H1 (cell line): ENCODE data around the gene ATP2B1. TPM values are rescaled to one million over a fixed set of nuclear protein-coding genes. Genes with fewer than 3 reads are reported as not detected.

Source experiments
- CTCF ChIA-PET: fragments of 300-600 bp; sonication (Branson Sonifier 250); formaldehyde crosslinking; loops from one replicate; lab custom pipeline; 2021; ENCODE audit not compliant: partially characterized antibody; lab: Charles Lee
- POLR2A ChIA-PET: fragments of 300-600 bp; sonication (Branson Sonifier 250); formaldehyde crosslinking; loops from one replicate; lab custom pipeline; 2021; ENCODE audit warnings: inconsistent platforms; ENCODE audit not compliant: partially characterized antibody; lab: Charles Lee
- DNase-seq, 2 experiments: peaks; one replicate each; pipeline versions ENCODE4 v3.0.0 to v3.0.0-alpha.2; 2010 to 2022; ENCODE audit warnings: low spot score in 2 of 2, low read depth in 1 of 2, mixed read lengths in 1 of 2
- FAIRE-seq: peaks from 2 replicates; lab custom pipeline; 2011; peaks lifted over from hg19 to GRCh38; lab: Jason Lieb, UNC
- H2AFZ ChIP-seq: 2 replicates; pipeline ENCODE4 v1.8.1; 2012; ENCODE audit warnings: low read length, inconsistent platforms
- H2AK5ac ChIP-seq: 2 replicates; pipeline ENCODE4 v1.6.1; 2013; ENCODE audit warnings: low read depth, low read length
- H2BK120ac ChIP-seq: replicated peaks from 2 replicates; pipeline ENCODE3; 2013; ENCODE audit warnings: low read depth, low read length, inconsistent platforms
- H2BK12ac ChIP-seq: 2 replicates; pipeline ENCODE4 v1.6.1; 2013; ENCODE audit warnings: low read depth, low read length
- H2BK15ac ChIP-seq: 2 replicates; pipeline ENCODE4 v1.6.1; 2013; ENCODE audit warnings: low read length
- H2BK20ac ChIP-seq: 2 replicates; pipeline ENCODE4 v1.6.1; 2013; ENCODE audit warnings: low read length
- H2BK5ac ChIP-seq: 2 replicates; pipeline ENCODE4 v1.6.1; 2013; ENCODE audit warnings: low read depth, low read length
- H3K14ac ChIP-seq: 2 replicates; pipeline ENCODE4 v1.6.1; 2013; ENCODE audit warnings: inconsistent platforms; ENCODE audit not compliant: insufficient read length
- H3K18ac ChIP-seq: 2 replicates; pipeline ENCODE4 v1.6.1; 2013; ENCODE audit warnings: low read length; ENCODE audit errors: extremely low read depth
- H3K23ac ChIP-seq: 2 replicates; pipeline ENCODE4 v1.6.1; 2013; ENCODE audit warnings: inconsistent platforms; ENCODE audit not compliant: insufficient read length
- H3K23me2 ChIP-seq: 2 replicates; pipeline ENCODE4 v1.6.1; 2013; ENCODE audit warnings: low read depth, low read length
- H3K27ac ChIP-seq: 2 replicates; pipeline ENCODE4 v1.6.1; 2011; ENCODE audit warnings: low read depth, low read length, inconsistent platforms
- H3K27me3 ChIP-seq, 4 experiments: replicated peaks in 1 of 4; 1 replicate in 1 of 4; 2 replicates in 3 of 4; pipeline versions ENCODE4 v1.6.1 to v1.8.1; 2011 to 2013; ENCODE audit warnings: low read length in 3 of 4, mild to moderate bottlenecking in 3 of 4, inconsistent platforms in 2 of 4, mixed read lengths in 2 of 4, moderate library complexity in 1 of 4; ENCODE audit not compliant: control insufficient read depth in 3 of 4, insufficient read depth in 3 of 4; ENCODE audit errors: extremely low read depth in 1 of 4
- H3K36me3 ChIP-seq, 4 experiments: 2 replicates each; pipeline versions ENCODE4 v1.6.1 to v1.8.1; 2011 to 2013; ENCODE audit warnings: mild to moderate bottlenecking in 4 of 4, low read length in 3 of 4, moderate library complexity in 2 of 4, control low read depth in 1 of 4, inconsistent platforms in 1 of 4; ENCODE audit not compliant: insufficient read depth in 4 of 4, control insufficient read depth in 2 of 4
- H3K4ac ChIP-seq: replicated peaks from 2 replicates; pipeline ENCODE3; 2013; ENCODE audit warnings: low read length, low read depth, mixed read lengths, inconsistent platforms; ENCODE audit not compliant: insufficient read length
- H3K4me1 ChIP-seq, 4 experiments: replicated peaks in 1 of 4; 1 replicate in 1 of 4; 2 replicates in 3 of 4; pipeline versions ENCODE4 v1.6.1 to v1.8.1; 2011 to 2013; ENCODE audit warnings: low read length in 3 of 4, inconsistent platforms in 2 of 4, mixed read lengths in 1 of 4; ENCODE audit not compliant: insufficient read depth in 4 of 4, control insufficient read depth in 3 of 4
- H3K4me2 ChIP-seq, 2 experiments: 2 replicates each; pipeline versions ENCODE4 v1.6.1 to v1.8.1; 2011 to 2013; ENCODE audit warnings: low read depth in 2 of 2, low read length in 2 of 2, control low read depth in 1 of 2, inconsistent platforms in 1 of 2, mild to moderate bottlenecking in 1 of 2; ENCODE audit not compliant: insufficient read depth in 1 of 2
- H3K4me3 ChIP-seq, 4 experiments: fragments of 200-600, 300-600 bp in 1 of 4; sonication (generic), shearing (Covaris generic), sonication (Bioruptor Twin) in 1 of 4; 2 replicates each; pipeline versions ENCODE4 v1.5.1 to v1.8.1; 2011 to 2016; ENCODE audit warnings: low read length in 4 of 4, low read depth in 3 of 4, control low read depth in 2 of 4, inconsistent platforms in 2 of 4, mild to moderate bottlenecking in 2 of 4, mixed read lengths in 1 of 4, moderate library complexity in 1 of 4; ENCODE audit not compliant: insufficient read depth in 2 of 4; ENCODE audit errors: extremely low read depth in 1 of 4
- H3K56ac ChIP-seq: replicated peaks from 2 replicates; pipeline ENCODE3; 2013; ENCODE audit warnings: low read depth, mild to moderate bottlenecking, mixed read lengths, low read length, inconsistent platforms; ENCODE audit not compliant: insufficient read length
- H3K79me1 ChIP-seq: 2 replicates; pipeline ENCODE4 v1.6.1; 2013; ENCODE audit warnings: low read depth, low read length, control low read depth
- H3K79me2 ChIP-seq, 2 experiments: 2 replicates each; pipeline versions ENCODE4 v1.6.1 to v1.8.1; 2012 to 2013; ENCODE audit warnings: low read length in 2 of 2, mild to moderate bottlenecking in 2 of 2, inconsistent platforms in 1 of 2; ENCODE audit not compliant: insufficient read depth in 2 of 2, control insufficient read depth in 1 of 2
- H3K9ac ChIP-seq, 4 experiments: replicated peaks in 1 of 4; 1 replicate in 1 of 4; 2 replicates in 3 of 4; pipeline versions ENCODE4 v1.6.1 to v1.8.1; 2011 to 2013; ENCODE audit warnings: low read depth in 3 of 4, low read length in 3 of 4, control low read depth in 2 of 4, mild to moderate bottlenecking in 2 of 4, moderate library complexity in 2 of 4, inconsistent platforms in 1 of 4; ENCODE audit errors: extremely low read depth in 1 of 4
- H3K9me3 ChIP-seq, 2 experiments: 2 replicates each; pipeline versions ENCODE4 v1.6.1 to v1.8.1; 2012 to 2013; ENCODE audit warnings: mild to moderate bottlenecking in 2 of 2, moderate library complexity in 2 of 2, control low read depth in 1 of 2, inconsistent platforms in 1 of 2, low read depth in 1 of 2, low read length in 1 of 2, mixed read lengths in 1 of 2; ENCODE audit not compliant: insufficient read depth in 2 of 2
- H4K20me1 ChIP-seq, 2 experiments: replicated peaks in 1 of 2; 2 replicates each; pipeline versions ENCODE3 to v1.8.1; 2011 to 2013; ENCODE audit warnings: inconsistent platforms in 2 of 2, low read length in 2 of 2, mild to moderate bottlenecking in 1 of 2; ENCODE audit not compliant: insufficient read depth in 2 of 2, control insufficient read depth in 1 of 2
- H4K5ac ChIP-seq: 2 replicates; pipeline ENCODE4 v1.6.1; 2013; ENCODE audit warnings: low read length, low read depth, mixed read lengths, inconsistent platforms; ENCODE audit not compliant: insufficient read length
- H4K8ac ChIP-seq: 2 replicates; pipeline ENCODE4 v1.8.0; 2013; ENCODE audit warnings: mild to moderate bottlenecking, moderate library complexity, low read length, inconsistent platforms; ENCODE audit not compliant: insufficient read depth; ENCODE audit errors: extremely low read depth
- H4K91ac ChIP-seq: replicated peaks from 2 replicates; pipeline ENCODE3; 2013; ENCODE audit warnings: low read length, mixed read lengths, inconsistent platforms; ENCODE audit not compliant: insufficient read length
- HDAC2 ChIP-seq, 2 experiments: fragments of 300-600 bp in 1 of 2; sonication (generic) in 1 of 2; IDR thresholded peaks; 2 replicates each; pipeline ENCODE4 v1.6.1; 2011 to 2012; ENCODE audit warnings: low read depth in 2 of 2, low read length in 2 of 2, mild to moderate bottlenecking in 2 of 2, moderate library complexity in 2 of 2, borderline replicate concordance in 1 of 2, inconsistent platforms in 1 of 2
- RFX5 ChIP-seq: IDR thresholded peaks from 2 replicates; pipeline ENCODE4 v1.6.1; 2011; ENCODE audit warnings: low read depth, low read length, improper control_type of control experiment, borderline replicate concordance
- polyA plus RNA-seq, 7 experiments: library from polyadenylated mRNA; depleted of rRNA in 3 of 7; stranded (reverse) in 5 of 7; unstranded in 2 of 7; fragments of >200 nt in 5 of 7; fragments of 200-250 nt in 2 of 7; gene quantifications; 1 replicate in 5 of 7; 2 replicates in 1 of 7; 4 replicates in 1 of 7; pipeline versions ENCODE4 v1.2.1 to v1.2.3, GENCODE V29; 2011 to 2013; ENCODE audit warnings: missing spikeins in 2 of 7, mixed read lengths in 2 of 7
- total RNA-seq: library from RNA; stranded (reverse); fragmentation: NEBNext Ultra II Directional; extraction: Animal tissue kit (Norgen Biotek cat#: 25700); gene quantifications from 2 replicates; pipeline ENCODE4 v1.2.1, GENCODE V29; 2021

Gene ATP2B1
- total and polyA plus RNA-seq, 2 of the 8 experiments (the other 6 are each of a cell fraction or from before 2014, with no cell fraction given), result 4.3 to 32.0 TPM

- Histone ChIP-seq H4K20me1 (no peaks in the 10 kb centered on the region), H3K14ac (no peak overlapping the region), H2BK120ac (no peak overlapping the region), H4K5ac (no peak overlapping the region), H3K27ac (no peak overlapping the region), H3K4me2 (no peak overlapping the region), H4K91ac (no peak overlapping the region), H2BK12ac (no peak overlapping the region), H3K79me2 (no peaks in the 10 kb centered on the region), H2BK20ac (no peak overlapping the region), H3K56ac (no peak overlapping the region), H2AFZ (no peak overlapping the region), H3K9me3 (no peaks in the 10 kb centered on the region), H3K23ac (no peak overlapping the region), H2BK5ac (no peak overlapping the region), H3K79me1 (no peaks in the 10 kb centered on the region), H2AK5ac (no peak overlapping the region), H3K9ac (no peak overlapping the region), H3K4me3 (no peak overlapping the region), H3K36me3 (peaks cover 0 to 6% (median 3%) of the 10 kb centered on the region in 4 experiments; a peak in 3 of 8 replicates), H3K18ac (no peak overlapping the region), H2BK15ac (no peak overlapping the region), H3K23me2 (peaks cover 1% of the 10 kb centered on the region; the same call in 1 of the 2 replicates), H3K27me3 (peaks cover 0 to 1% (median 0%) of the 10 kb centered on the region in 4 experiments; a peak in 1 of 7 replicates), H4K8ac (no peak overlapping the region), H3K4ac (no peak overlapping the region), H3K4me1 (peaks cover 0 to 6% (median 0%) of the 10 kb centered on the region in 4 experiments; a peak in 2 of 7 replicates)
- TF ChIP-seq HDAC2 (IDR thresholded peaks at IDR 0.05; ENCODE audit: borderline replicate concordance in 1 of 2, low read depth in 2 of 2, low read length in 2 of 2) (no peak), RFX5 (no peak)
- ChIA-PET POLR2A (no interaction called here), CTCF (no interaction called here)
- no peak for FAIRE-seq
- DNase-seq, result no peak
Measured at GRCh38 chr12:89589753-89590152, 118.9 kb downstream of the ATP2B1 start.
